Activated gamma-delta T cell treated with anti-CD3 and anti-CD28 coated beads, Interleukin-2, amount 50 U/mL, for 16 hours (primary cell): Measurements from ENCODE around the gene PRADC1.
A peak's percentile ranks its signal among the peaks of the same experiment; 100 is the strongest.
"Not testable (repeated sequence)": the region's sequence is repeated elsewhere in the genome, so short reads cannot be mapped to it uniquely, and the experiment has no call there.

ENCODE experiments used
- DNase-seq: peaks from one replicate; pipeline ENCODE4 v3.0.0-alpha.2; 2020; ENCODE audit warnings: low read depth

The PRADC1 gene

GRCh38 chr2:73233154-73233931 is at the start of gene PRADC1:
TSS of gene PRADC1 (minus strand) at chr2:73233239. CDS start at chr2:73233160, 79 bp downstream.
- DNase-seq = peak; percentile 90

- DNase-seq = no peak
These were observed 48.2 kb upstream of the PRADC1 start for GRCh38 chr2:73281244-73281643.

- DNase-seq = no peak
These were observed 46.8 kb upstream of the PRADC1 start for GRCh38 chr2:73279852-73280251.

- DNase-seq = no peak
These were observed 39.2 kb upstream of the PRADC1 start for GRCh38 chr2:73272270-73272669.

- DNase-seq = no peak
These were observed 36.8 kb upstream of the PRADC1 start for GRCh38 chr2:73269686-73270465.

GRCh38 chr2:73268830-73269685 is 36.0 kb upstream of the PRADC1 start:
- peak; percentile 61 for DNase-seq

GRCh38 chr2:73268366-73268829 is 35.4 kb upstream of the PRADC1 start:
- DNase-seq = no peak

- no peak for DNase-seq
These were observed 34.0 kb upstream of the PRADC1 start for GRCh38 chr2:73267008-73267407.

- no peak for DNase-seq
These were observed 33.2 kb upstream of the PRADC1 start for GRCh38 chr2:73266061-73266901.

- no peak for DNase-seq
These were observed 32.4 kb upstream of the PRADC1 start for GRCh38 chr2:73265298-73266060.

- DNase-seq = no peak
These were observed 31.7 kb upstream of the PRADC1 start for GRCh38 chr2:73264783-73265182.

GRCh38 chr2:73264332-73264606 is 31.2 kb upstream of the PRADC1 start:
- DNase-seq = no peak

- DNase-seq = no peak
These were observed 30.7 kb upstream of the PRADC1 start for GRCh38 chr2:73263540-73264331.

- not testable (repeated sequence) for DNase-seq
These were observed 29.8 kb upstream of the PRADC1 start for GRCh38 chr2:73262691-73263429.

GRCh38 chr2:73262108-73262651 is 29.1 kb upstream of the PRADC1 start:
- no peak for DNase-seq

- DNase-seq = no peak
These were observed 27.4 kb upstream of the PRADC1 start for GRCh38 chr2:73260338-73260984.

GRCh38 chr2:73259704-73260337 is 26.8 kb upstream of the PRADC1 start:
- DNase-seq = no peak

- DNase-seq = no peak
These were observed 26.2 kb upstream of the PRADC1 start for GRCh38 chr2:73259276-73259675.
